Neural progenitor cell (in vitro differentiated cells): ENCODE data around the gene PVR. TPM values are rescaled to one million over a fixed set of nuclear protein-coding genes. Genes with fewer than 3 reads are reported as not detected.

ENCODE experiments used
- DNase-seq: peaks from one replicate; pipeline ENCODE4 v3.0.0-alpha.2; 2016; ENCODE audit warnings: low spot score
- H2AFZ ChIP-seq: fragments of 200-600 bp; sonication (generic); replicated peaks from 2 replicates; pipeline ENCODE4 v1.6.1; 2016; ENCODE audit warnings: antibody characterized with exemption
- H3F3A ChIP-seq: fragments of 200-600 bp; sonication (generic); 2 replicates; pipeline ENCODE4 v1.6.1; 2016; ENCODE audit warnings: antibody characterized with exemption, low read depth
- H3K27ac ChIP-seq: fragments of 200-600 bp; sonication (generic); 2 replicates; pipeline ENCODE4 v1.5.1; 2016; ENCODE audit warnings: mild to moderate bottlenecking
- H3K27me3 ChIP-seq: fragments of 200-600 bp; sonication (generic); 2 replicates; pipeline ENCODE4 v1.6.1; 2016; ENCODE audit warnings: mild to moderate bottlenecking, moderate library complexity
- H3K36me3 ChIP-seq: fragments of 200-600 bp; sonication (generic); 2 replicates; pipeline ENCODE4 v1.5.1; 2016
- H3K4me1 ChIP-seq: fragments of 200-600 bp; sonication (generic); 2 replicates; pipeline ENCODE4 v1.6.1; 2016; ENCODE audit warnings: mixed run types
- H3K4me2 ChIP-seq: fragments of 200-600 bp; sonication (generic); 2 replicates; pipeline ENCODE4 v1.6.1; 2016
- H3K4me3 ChIP-seq: fragments of 200-600 bp; sonication (generic); 2 replicates; pipeline ENCODE4 v1.5.1; 2016
- H3K79me2 ChIP-seq: fragments of 200-600 bp; sonication (generic); 2 replicates; pipeline ENCODE4 v1.6.1; 2016; ENCODE audit warnings: low read depth
- H3K9ac ChIP-seq: fragments of 200-600 bp; sonication (generic); 2 replicates; pipeline ENCODE4 v1.6.1; 2016
- H3K9me3 ChIP-seq: fragments of 200-600 bp; sonication (generic); 2 replicates; pipeline ENCODE4 v1.5.1; 2016; ENCODE audit warnings: low read depth
- H4K20me1 ChIP-seq: fragments of 200-600 bp; sonication (generic); 2 replicates; pipeline ENCODE4 v1.6.1; 2016; ENCODE audit warnings: low read depth
- H3K27ac Mint-ChIP-seq: 3 replicates; pipeline ENCODE4 v1.8.0; 2021; ENCODE audit warnings: mixed read lengths
- H3K27me3 Mint-ChIP-seq: 2 replicates; pipeline ENCODE4 v1.8.0; 2022; ENCODE audit warnings: low read depth, mild to moderate bottlenecking, inconsistent platforms, moderate library complexity, mixed read lengths; ENCODE audit not compliant: insufficient read depth
- H3K36me3 Mint-ChIP-seq: 3 replicates; pipeline ENCODE4 v1.8.0; 2021; ENCODE audit warnings: mixed read lengths
- H3K4me1 Mint-ChIP-seq: 3 replicates; pipeline ENCODE4 v1.8.0; 2021; ENCODE audit warnings: mixed read lengths
- H3K4me3 Mint-ChIP-seq: 3 replicates; pipeline ENCODE4 v1.8.0; 2021; ENCODE audit warnings: mild to moderate bottlenecking, moderate library complexity, mixed read lengths
- H3K9me3 Mint-ChIP-seq: 3 replicates; pipeline ENCODE4 v1.8.0; 2020; ENCODE audit warnings: mixed read lengths
- EZH2 ChIP-seq: fragments of 200-600 bp; sonication (generic); IDR thresholded peaks from 2 replicates; pipeline ENCODE4 v1.6.1; 2017; ENCODE audit warnings: antibody characterized with exemption, mild to moderate bottlenecking, moderate library complexity
- EZH2phosphoT487 ChIP-seq: fragments of 200-600 bp; sonication (generic); IDR thresholded peaks from 2 replicates; pipeline ENCODE4 v1.6.1; 2017; ENCODE audit warnings: antibody characterized with exemption
- total RNA-seq: library from RNA; depleted of rRNA; stranded (reverse); fragments of >200 nt; gene quantifications from 2 replicates; pipeline ENCODE4 v1.2.3, GENCODE V29; 2015; ENCODE audit warnings: low replicate concordance
- TF ChIP-seq, protein P1 (sequence below): fragments of 200-600 bp; sonication (generic); IDR thresholded peaks from 2 replicates; pipeline ENCODE4 v1.5.1; 2017; ENCODE audit warnings: antibody characterized with exemption, mild to moderate bottlenecking

PVR gene
- total RNA-seq, 1 donor from 2014 or later: 4.4 TPM

DNA sequence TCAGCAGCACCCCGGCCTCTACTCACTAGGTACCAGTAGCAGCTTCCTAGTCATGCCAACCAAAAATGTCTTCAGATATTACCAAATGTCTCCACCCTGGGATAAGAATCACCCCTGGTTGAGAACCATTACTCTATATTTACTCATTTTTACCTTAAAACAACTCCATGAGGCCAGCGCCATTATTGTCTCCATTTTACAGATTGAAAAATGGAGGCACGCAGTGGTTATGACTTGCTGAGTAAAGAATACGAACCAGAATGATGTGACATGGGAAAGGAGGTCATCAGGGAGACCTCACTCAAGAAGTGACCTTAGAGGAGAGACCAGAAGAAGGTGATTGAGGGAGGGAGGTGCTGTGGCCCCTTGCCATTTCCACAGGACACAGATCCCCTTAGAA lies 29.8 kb downstream of the PVR start:
- Mint-ChIP-seq H3K4me3 (no peak overlapping the region), H3K27ac (no peak overlapping the region), H3K36me3 (no peaks in the 10 kb centered on the region), H3K27me3 (peaks cover 9% of the 10 kb centered on the region), H3K4me1 (peaks cover 8% of the 10 kb centered on the region), H3K9me3 (no peaks in the 10 kb centered on the region)
- TF ChIP-seq EZH2 (no peak), EZH2phosphoT487 (no peak)
- TF ChIP-seq, protein P1, sequence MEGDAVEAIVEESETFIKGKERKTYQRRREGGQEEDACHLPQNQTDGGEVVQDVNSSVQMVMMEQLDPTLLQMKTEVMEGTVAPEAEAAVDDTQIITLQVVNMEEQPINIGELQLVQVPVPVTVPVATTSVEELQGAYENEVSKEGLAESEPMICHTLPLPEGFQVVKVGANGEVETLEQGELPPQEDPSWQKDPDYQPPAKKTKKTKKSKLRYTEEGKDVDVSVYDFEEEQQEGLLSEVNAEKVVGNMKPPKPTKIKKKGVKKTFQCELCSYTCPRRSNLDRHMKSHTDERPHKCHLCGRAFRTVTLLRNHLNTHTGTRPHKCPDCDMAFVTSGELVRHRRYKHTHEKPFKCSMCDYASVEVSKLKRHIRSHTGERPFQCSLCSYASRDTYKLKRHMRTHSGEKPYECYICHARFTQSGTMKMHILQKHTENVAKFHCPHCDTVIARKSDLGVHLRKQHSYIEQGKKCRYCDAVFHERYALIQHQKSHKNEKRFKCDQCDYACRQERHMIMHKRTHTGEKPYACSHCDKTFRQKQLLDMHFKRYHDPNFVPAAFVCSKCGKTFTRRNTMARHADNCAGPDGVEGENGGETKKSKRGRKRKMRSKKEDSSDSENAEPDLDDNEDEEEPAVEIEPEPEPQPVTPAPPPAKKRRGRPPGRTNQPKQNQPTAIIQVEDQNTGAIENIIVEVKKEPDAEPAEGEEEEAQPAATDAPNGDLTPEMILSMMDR: no peak
- no peak overlapping the region for H3K4me2 ChIP-seq
- H3K36me3 ChIP-seq: no peaks in the 10 kb centered on the region
- no peaks in the 10 kb centered on the region for H3K4me1 ChIP-seq
- H4K20me1 ChIP-seq: no peaks in the 10 kb centered on the region
- H3K27me3 ChIP-seq: no peaks in the 10 kb centered on the region
- H3F3A ChIP-seq: no peaks in the 10 kb centered on the region
- H3K9ac ChIP-seq: no peak overlapping the region
- H3K79me2 ChIP-seq: no peaks in the 10 kb centered on the region
- no peak overlapping the region for H3K27ac ChIP-seq
- no peak overlapping the region for H3K4me3 ChIP-seq
- no peaks in the 10 kb centered on the region for H3K9me3 ChIP-seq
- no peak overlapping the region for H2AFZ ChIP-seq
- no peak for DNase-seq

DNA sequence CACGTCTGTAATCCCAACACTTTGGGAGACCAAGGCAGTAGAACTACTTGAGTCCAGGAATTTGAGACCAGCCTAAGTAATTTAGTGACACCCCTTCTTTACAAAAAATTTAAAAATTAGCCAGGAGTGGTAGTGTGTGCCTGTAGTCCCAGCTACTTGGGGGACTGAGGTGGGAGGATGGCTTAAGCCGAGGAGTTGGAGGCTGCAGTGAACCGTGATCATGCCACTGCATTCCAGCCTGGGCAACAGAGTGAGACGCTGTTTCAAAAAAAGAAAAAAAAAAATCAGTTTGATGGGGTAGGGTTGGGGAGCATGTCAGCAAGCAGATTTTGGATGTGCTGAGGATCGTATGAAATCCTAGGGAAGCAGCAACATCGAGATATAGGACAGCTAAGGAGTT lies 31.8 kb downstream of the PVR start:
- H3K4me1 Mint-ChIP-seq: peaks cover 8% of the 10 kb centered on the region
- no peaks in the 10 kb centered on the region for H3K4me1 ChIP-seq
- H3K4me3 ChIP-seq: no peak overlapping the region
- no peaks in the 10 kb centered on the region for H3K9me3 ChIP-seq
- H3K9me3 Mint-ChIP-seq: no peaks in the 10 kb centered on the region
- H4K20me1 ChIP-seq: no peaks in the 10 kb centered on the region
- DNase-seq: no peak
- H3K4me2 ChIP-seq: no peak overlapping the region
- peaks cover 11% of the 10 kb centered on the region for H3K27me3 Mint-ChIP-seq
- no peaks in the 10 kb centered on the region for H3K27me3 ChIP-seq
- H3K27ac Mint-ChIP-seq: no peak overlapping the region
- no peak overlapping the region for H3K9ac ChIP-seq
- H2AFZ ChIP-seq: no peak overlapping the region
- H3K36me3 Mint-ChIP-seq: no peaks in the 10 kb centered on the region
- TF ChIP-seq, protein P1: no peak
- no peak for TF ChIP-seq EZH2
- TF ChIP-seq EZH2phosphoT487: no peak
- H3K79me2 ChIP-seq: no peaks in the 10 kb centered on the region
- H3K36me3 ChIP-seq: no peaks in the 10 kb centered on the region
- H3K27ac ChIP-seq: no peak overlapping the region
- H3K4me3 Mint-ChIP-seq: no peak overlapping the region
- no peaks in the 10 kb centered on the region for H3F3A ChIP-seq

DNA sequence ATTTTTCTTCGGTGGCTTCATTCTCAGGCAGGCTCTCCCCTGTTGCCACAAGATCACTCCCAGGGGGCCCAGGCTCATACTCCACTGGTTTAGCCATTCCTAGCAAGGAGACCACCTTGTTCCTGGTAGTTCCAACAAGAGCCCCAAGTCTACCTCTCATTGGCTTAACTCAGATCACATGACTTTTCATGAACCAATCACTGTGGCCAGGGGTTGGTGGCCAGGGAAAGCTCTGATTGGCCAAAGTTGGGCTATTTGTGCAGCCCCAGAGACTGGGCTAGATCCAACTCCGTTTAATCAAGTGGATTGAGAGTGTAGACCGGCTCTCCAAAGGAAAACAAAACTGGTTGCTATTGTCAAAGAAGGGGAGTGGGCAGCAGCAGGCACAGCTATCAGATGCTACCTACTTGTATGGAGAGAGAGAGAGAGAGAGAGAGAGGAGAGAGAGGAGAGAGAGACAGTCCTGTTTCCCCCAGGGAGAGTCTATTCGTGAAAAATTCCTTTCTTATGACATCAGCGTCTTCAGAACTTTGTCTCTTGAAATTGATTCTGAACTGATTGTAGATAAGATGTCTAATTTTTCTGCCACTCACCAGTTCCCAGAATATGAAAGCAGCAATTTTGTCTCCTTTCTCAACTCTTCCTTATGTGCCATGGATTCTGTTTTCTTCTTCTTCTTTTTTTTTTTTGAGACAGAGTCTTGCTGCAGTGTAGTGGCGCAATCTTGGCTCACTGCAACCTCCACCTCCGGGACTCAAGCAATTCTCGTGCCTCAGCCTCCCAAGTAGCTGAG lies 33.5 kb downstream of the PVR start:
- Histone ChIP-seq H3K4me2 (no peak overlapping the region), H3K4me1 (no peaks in the 10 kb centered on the region), H3K9me3 (no peaks in the 10 kb centered on the region), H3K9ac (no peak overlapping the region), H3K4me3 (no peak overlapping the region), H3K79me2 (no peaks in the 10 kb centered on the region), H2AFZ (peak overlapping the region; percentile 53), H3F3A (no peaks in the 10 kb centered on the region), H3K27ac (no peak overlapping the region), H4K20me1 (no peaks in the 10 kb centered on the region), H3K36me3 (no peaks in the 10 kb centered on the region), H3K27me3 (no peaks in the 10 kb centered on the region)
- DNase-seq: peak; percentile 21
- TF ChIP-seq EZH2phosphoT487 (no peak), EZH2 (no peak)
- TF ChIP-seq, protein P1: no peak
- Mint-ChIP-seq H3K4me1 (peaks cover 8% of the 10 kb centered on the region), H3K36me3 (no peaks in the 10 kb centered on the region), H3K27ac (peak overlapping the region; percentile 74), H3K4me3 (peak overlapping the region; percentile 56), H3K27me3 (peaks cover 15% of the 10 kb centered on the region), H3K9me3 (no peaks in the 10 kb centered on the region)
